GM13976 (cell line): ENCODE measurements around the gene PAIP2.

Experiments used
- DNase-seq: peaks from one replicate; pipeline ENCODE4 v3.0.0; 2012; ENCODE audit warnings: low spot score
- in situ Hi-C: fragments of 300-500 bp; cut with MboI; formaldehyde crosslinking; loops from one replicate; pipeline ENCODE4 v1.12.0; 2022; ENCODE audit warnings: low sequenced_read_pairs, mixed read lengths, inconsistent platforms; ENCODE audit not compliant: unreplicated experiment
- TF ChIP-seq, protein P1 (sequence below): IDR thresholded peaks from 2 replicates; pipeline ENCODE4 v1.5.1; 2012; ENCODE audit warnings: borderline replicate concordance, mild to moderate bottlenecking; ENCODE audit not compliant: insufficient read depth; ENCODE audit errors: extremely low read depth, missing control alignments, control extremely low read depth

Gene PAIP2

GRCh38 chr5:139415221-139415861 lies 73.7 kb downstream of the PAIP2 start:
- in situ Hi-C loops, result loop anchor here (25.0 kb wide), 1 partner anchor 347 kb away; no protein-coding TSS in a partner anchor
- no peak for DNase-seq
- TF ChIP-seq, protein P1, sequence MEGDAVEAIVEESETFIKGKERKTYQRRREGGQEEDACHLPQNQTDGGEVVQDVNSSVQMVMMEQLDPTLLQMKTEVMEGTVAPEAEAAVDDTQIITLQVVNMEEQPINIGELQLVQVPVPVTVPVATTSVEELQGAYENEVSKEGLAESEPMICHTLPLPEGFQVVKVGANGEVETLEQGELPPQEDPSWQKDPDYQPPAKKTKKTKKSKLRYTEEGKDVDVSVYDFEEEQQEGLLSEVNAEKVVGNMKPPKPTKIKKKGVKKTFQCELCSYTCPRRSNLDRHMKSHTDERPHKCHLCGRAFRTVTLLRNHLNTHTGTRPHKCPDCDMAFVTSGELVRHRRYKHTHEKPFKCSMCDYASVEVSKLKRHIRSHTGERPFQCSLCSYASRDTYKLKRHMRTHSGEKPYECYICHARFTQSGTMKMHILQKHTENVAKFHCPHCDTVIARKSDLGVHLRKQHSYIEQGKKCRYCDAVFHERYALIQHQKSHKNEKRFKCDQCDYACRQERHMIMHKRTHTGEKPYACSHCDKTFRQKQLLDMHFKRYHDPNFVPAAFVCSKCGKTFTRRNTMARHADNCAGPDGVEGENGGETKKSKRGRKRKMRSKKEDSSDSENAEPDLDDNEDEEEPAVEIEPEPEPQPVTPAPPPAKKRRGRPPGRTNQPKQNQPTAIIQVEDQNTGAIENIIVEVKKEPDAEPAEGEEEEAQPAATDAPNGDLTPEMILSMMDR, result no peak

GRCh38 chr5:139415869-139416268 lies 74.2 kb downstream of the PAIP2 start:
- no peak for DNase-seq
- TF ChIP-seq, protein P1, result no peak
- in situ Hi-C loops, result loop anchor here (25.0 kb wide), 1 partner anchor 346 kb away; no protein-coding TSS in a partner anchor

DNA sequence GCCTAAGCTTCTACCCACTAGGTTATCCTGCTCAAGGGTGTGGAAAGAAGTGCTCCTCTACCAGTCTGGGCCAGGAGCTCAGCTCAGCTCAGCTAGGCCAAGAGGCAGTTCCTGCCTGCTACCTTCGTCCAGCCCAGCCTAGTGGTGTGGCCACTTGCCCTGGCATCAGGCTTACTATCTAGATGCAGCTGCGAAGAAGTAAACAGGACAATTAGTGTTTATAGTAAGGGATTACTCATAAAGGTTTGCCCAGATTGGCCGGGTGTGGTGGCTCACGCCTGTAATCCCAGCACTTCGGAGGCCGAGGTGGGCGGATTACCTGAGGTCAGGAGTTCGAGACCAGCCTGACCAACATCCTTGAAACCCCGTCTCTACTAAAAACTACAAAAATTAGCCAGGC lies 75.0 kb downstream of the PAIP2 start:
- in situ Hi-C loops, result loop anchor here (25.0 kb wide), 1 partner anchor 346 kb away; no protein-coding TSS in a partner anchor
- DNase-seq, result no peak
- TF ChIP-seq, protein P1, result no peak

GRCh38 chr5:139417214-139417613 lies 75.6 kb downstream of the PAIP2 start:
- TF ChIP-seq, protein P1, result no peak
- in situ Hi-C loops, result loop anchor here (25.0 kb wide), 1 partner anchor 345 kb away; no protein-coding TSS in a partner anchor
- no peak for DNase-seq

DNA sequence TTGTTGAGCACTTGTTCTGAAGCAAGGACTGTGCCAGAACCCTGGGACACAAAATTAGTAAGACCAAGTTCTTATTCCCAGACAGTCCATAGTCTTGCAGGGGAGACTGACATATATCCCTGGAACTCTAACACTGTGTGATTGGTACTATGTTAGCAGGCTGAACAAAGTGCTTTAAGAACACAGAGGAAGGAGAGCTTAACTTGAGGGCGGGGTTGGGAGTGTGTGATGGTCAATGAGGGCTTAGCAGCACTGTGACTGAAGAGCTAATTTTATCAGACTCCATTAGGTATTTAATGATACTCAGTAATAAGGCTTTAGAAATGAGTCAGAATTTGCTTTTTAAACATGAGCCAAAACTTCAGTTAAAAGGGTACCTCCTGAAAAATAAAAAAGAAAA lies 77.1 kb downstream of the PAIP2 start:
- in situ Hi-C loops, result loop anchor here (25.0 kb wide), 1 partner anchor 344 kb away; no protein-coding TSS in a partner anchor
- TF ChIP-seq, protein P1, result no peak
- no peak for DNase-seq
